ENCODE data around the gene CAMSAP1.

- TF ChIP-seq TAF1 (IDR thresholded peaks at IDR 0.05; ENCODE audit: low read depth) (no peak), SMC3 (conservative IDR thresholded peaks at IDR 0.05; ENCODE audit: poor library complexity) (no peak), RAD21 (conservative IDR thresholded peaks at IDR 0.05) (no peak), EZH2 (IDR thresholded peaks at IDR 0.05; ENCODE audit: borderline replicate concordance, insufficient read depth, low read length, poor library complexity, severe bottlenecking) (no peak)
- TF ChIP-seq, protein P1, sequence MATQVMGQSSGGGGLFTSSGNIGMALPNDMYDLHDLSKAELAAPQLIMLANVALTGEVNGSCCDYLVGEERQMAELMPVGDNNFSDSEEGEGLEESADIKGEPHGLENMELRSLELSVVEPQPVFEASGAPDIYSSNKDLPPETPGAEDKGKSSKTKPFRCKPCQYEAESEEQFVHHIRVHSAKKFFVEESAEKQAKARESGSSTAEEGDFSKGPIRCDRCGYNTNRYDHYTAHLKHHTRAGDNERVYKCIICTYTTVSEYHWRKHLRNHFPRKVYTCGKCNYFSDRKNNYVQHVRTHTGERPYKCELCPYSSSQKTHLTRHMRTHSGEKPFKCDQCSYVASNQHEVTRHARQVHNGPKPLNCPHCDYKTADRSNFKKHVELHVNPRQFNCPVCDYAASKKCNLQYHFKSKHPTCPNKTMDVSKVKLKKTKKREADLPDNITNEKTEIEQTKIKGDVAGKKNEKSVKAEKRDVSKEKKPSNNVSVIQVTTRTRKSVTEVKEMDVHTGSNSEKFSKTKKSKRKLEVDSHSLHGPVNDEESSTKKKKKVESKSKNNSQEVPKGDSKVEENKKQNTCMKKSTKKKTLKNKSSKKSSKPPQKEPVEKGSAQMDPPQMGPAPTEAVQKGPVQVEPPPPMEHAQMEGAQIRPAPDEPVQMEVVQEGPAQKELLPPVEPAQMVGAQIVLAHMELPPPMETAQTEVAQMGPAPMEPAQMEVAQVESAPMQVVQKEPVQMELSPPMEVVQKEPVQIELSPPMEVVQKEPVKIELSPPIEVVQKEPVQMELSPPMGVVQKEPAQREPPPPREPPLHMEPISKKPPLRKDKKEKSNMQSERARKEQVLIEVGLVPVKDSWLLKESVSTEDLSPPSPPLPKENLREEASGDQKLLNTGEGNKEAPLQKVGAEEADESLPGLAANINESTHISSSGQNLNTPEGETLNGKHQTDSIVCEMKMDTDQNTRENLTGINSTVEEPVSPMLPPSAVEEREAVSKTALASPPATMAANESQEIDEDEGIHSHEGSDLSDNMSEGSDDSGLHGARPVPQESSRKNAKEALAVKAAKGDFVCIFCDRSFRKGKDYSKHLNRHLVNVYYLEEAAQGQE (IDR thresholded peaks at IDR 0.05; ENCODE audit: borderline replicate concordance) = no peak
- TF ChIP-seq, protein P2, sequence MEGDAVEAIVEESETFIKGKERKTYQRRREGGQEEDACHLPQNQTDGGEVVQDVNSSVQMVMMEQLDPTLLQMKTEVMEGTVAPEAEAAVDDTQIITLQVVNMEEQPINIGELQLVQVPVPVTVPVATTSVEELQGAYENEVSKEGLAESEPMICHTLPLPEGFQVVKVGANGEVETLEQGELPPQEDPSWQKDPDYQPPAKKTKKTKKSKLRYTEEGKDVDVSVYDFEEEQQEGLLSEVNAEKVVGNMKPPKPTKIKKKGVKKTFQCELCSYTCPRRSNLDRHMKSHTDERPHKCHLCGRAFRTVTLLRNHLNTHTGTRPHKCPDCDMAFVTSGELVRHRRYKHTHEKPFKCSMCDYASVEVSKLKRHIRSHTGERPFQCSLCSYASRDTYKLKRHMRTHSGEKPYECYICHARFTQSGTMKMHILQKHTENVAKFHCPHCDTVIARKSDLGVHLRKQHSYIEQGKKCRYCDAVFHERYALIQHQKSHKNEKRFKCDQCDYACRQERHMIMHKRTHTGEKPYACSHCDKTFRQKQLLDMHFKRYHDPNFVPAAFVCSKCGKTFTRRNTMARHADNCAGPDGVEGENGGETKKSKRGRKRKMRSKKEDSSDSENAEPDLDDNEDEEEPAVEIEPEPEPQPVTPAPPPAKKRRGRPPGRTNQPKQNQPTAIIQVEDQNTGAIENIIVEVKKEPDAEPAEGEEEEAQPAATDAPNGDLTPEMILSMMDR (IDR thresholded peaks at IDR 0.05; ENCODE audit: poor library complexity, severe bottlenecking) = no peak
Observed at GRCh38 chr9:135929656-135930445, 22.5 kb upstream of the CAMSAP1 start.

All from neural cell (in vitro differentiated cells).